ENCODE data around the gene MACROD2. TPM values are rescaled to one million over a fixed set of nuclear protein-coding genes. Genes with fewer than 3 reads are reported as not detected.

MACROD2 gene
- total and polyA plus RNA-seq, 2 of the 4 experiments (the other 2 are of a cell fraction), result not detected

DNA sequence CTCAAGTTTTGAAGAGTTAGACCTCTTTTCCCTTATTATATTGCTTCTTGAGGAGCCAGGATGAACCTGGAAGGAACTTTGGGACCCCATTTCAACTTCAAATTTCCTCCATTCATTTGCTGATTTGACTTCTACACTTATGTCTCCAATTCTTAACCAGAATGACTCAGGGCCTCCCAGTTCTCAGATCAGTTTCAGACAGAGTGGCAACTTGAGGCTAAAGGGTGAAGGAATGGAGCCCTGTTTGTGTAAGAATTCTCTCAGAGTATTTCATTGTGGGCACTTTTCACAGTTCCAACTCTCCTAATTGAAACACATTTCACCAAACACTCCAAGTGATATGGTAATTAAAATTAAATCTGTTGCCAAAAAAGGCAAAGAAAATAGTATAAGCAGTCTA is 451.1 kb downstream of the MACROD2 start:
- peak overlapping the region; percentile 63 for H2BK120ac ChIP-seq (ENCODE audit: low read depth, low read length)
- no TSS peak for BruUV-seq (replicated peaks)
- peak overlapping the region; percentile 35; the same call in 1 of the 2 replicates for H3K4ac ChIP-seq (ENCODE audit: low read depth, low read length)
- no peak overlapping the region for H2AFZ ChIP-seq (replicated peaks; ENCODE audit: low read length, poor library complexity)
- H2AK5ac ChIP-seq (ENCODE audit: low read depth, low read length), result peak overlapping the region; percentile 17; the same call in 1 of the 2 replicates
- ATAC-seq (ENCODE audit: low read depth) (peak; percentile 15; the same call in 1 of the 2 replicates), DNase-seq (peak; percentile 23)
- H3K79me1 ChIP-seq (ENCODE audit: low read depth in 1 of 2, low read length in 2 of 2), result no peaks in the 10 kb centered on the region
- POLR2A ChIA-PET (ENCODE audit: unreplicated experiment), result no interaction called here
- H4K91ac ChIP-seq (ENCODE audit: insufficient read depth, low read depth, low read length), result peak overlapping the region; percentile 27; the same call in 1 of the 2 replicates
- no peak overlapping the region for H3K56ac ChIP-seq (ENCODE audit: extremely low read depth, insufficient read depth, low read length)
- H3K27ac ChIP-seq (ENCODE audit: insufficient read depth, low read length), result no peak overlapping the region
- H3K18ac ChIP-seq (ENCODE audit: low read depth, low read length), result peak overlapping the region; percentile 76; the same call in 1 of the 2 replicates
- TF ChIP-seq MAFK (IDR thresholded peaks at IDR 0.05; ENCODE audit: low read depth, low read length) (no peak), BHLHE40 (IDR thresholded peaks at IDR 0.05; ENCODE audit: low read depth, low read length) (no peak), MAZ (IDR thresholded peaks at IDR 0.05; ENCODE audit: borderline replicate concordance, low read depth, low read length) (no peak)
- TF ChIP-seq, protein P1, sequence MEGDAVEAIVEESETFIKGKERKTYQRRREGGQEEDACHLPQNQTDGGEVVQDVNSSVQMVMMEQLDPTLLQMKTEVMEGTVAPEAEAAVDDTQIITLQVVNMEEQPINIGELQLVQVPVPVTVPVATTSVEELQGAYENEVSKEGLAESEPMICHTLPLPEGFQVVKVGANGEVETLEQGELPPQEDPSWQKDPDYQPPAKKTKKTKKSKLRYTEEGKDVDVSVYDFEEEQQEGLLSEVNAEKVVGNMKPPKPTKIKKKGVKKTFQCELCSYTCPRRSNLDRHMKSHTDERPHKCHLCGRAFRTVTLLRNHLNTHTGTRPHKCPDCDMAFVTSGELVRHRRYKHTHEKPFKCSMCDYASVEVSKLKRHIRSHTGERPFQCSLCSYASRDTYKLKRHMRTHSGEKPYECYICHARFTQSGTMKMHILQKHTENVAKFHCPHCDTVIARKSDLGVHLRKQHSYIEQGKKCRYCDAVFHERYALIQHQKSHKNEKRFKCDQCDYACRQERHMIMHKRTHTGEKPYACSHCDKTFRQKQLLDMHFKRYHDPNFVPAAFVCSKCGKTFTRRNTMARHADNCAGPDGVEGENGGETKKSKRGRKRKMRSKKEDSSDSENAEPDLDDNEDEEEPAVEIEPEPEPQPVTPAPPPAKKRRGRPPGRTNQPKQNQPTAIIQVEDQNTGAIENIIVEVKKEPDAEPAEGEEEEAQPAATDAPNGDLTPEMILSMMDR (conservative IDR thresholded peaks at IDR 0.05; ENCODE audit: low read depth, low read length), result no peak
- H2BK5ac ChIP-seq (ENCODE audit: low read depth, low read length, poor library complexity, severe bottlenecking), result no peak overlapping the region
- in situ Hi-C loops (cut with MboI; ENCODE audit: low sequenced_read_pairs) (no loop called here), dilution Hi-C loops (cut with HindIII; ENCODE audit: low sequenced_read_pairs, unreplicated experiment) (no loop called here), intact Hi-C loops (cut with micrococcal nuclease) (no loop called here)
- CTCF ChIA-PET, result no interaction called here
- no peak overlapping the region for H3K4me3 ChIP-seq (ENCODE audit: insufficient read depth, low read depth, low read length)
- H3K4me1 ChIP-seq (ENCODE audit: control insufficient read depth, insufficient read depth, low read length), result peaks cover 4% of the 10 kb centered on the region
- peak overlapping the region; percentile 57; the same call in 1 of the 2 replicates for H2BK20ac ChIP-seq (ENCODE audit: low read depth, low read length)
- H4K20me1 ChIP-seq (ENCODE audit: insufficient read depth, low read length), result no peaks in the 10 kb centered on the region
- H3K4me2 ChIP-seq (ENCODE audit: low read depth, low read length), result no peak overlapping the region
- H3K9me1 ChIP-seq (ENCODE audit: insufficient read depth, low read length), result no peaks in the 10 kb centered on the region
- H3K23ac ChIP-seq (ENCODE audit: low read depth, low read length), result peak overlapping the region; percentile 10; the same call in 1 of the 2 replicates
- H3K9me3 ChIP-seq (ENCODE audit: control insufficient read depth, insufficient read depth, low read length), result no peaks in the 10 kb centered on the region
- no peak overlapping the region for H4K5ac ChIP-seq (ENCODE audit: low read depth, low read length)
- no peaks in the 10 kb centered on the region for H3K27me3 ChIP-seq (ENCODE audit: control insufficient read depth, insufficient read depth, low read length)
- peak overlapping the region; percentile 83; the same call in 1 of the 3 replicates for H2BK15ac ChIP-seq (ENCODE audit: low read depth, low read length)
- no peak overlapping the region for H4K8ac ChIP-seq (ENCODE audit: low read depth in 2 of 2, low read length in 2 of 2)
- H2AK9ac ChIP-seq (replicated peaks; ENCODE audit: low read depth, low read length, poor library complexity), result no peak overlapping the region
- H3K36me3 ChIP-seq (ENCODE audit: control insufficient read depth, insufficient read depth, low read length), result no peaks in the 10 kb centered on the region
- H3K9ac ChIP-seq (ENCODE audit: low read depth, low read length), result no peak overlapping the region
- 0 out of 2 replicates have a peak overlapping the region, but pooled peaks have one; percentile 50 for H3K14ac ChIP-seq (replicated peaks; ENCODE audit: low read depth, low read length)

Measured in IMR-90 (cell line).